Gastrocnemius medialis (tissue), 4 donors: ENCODE data around the gene ADGRV1. TPM values are rescaled to one million over a fixed set of nuclear protein-coding genes. Genes with fewer than 3 reads are reported as not detected.

Source experiments
- ATAC-seq, 2 donors: fragments of 150-250 bp; one replicate each; pipeline ENCODE4 v1.9.1; 2016
- DNase-seq, 2 donors: peaks; one replicate each; pipeline ENCODE4 v3.0.0-alpha.2; 2019
- H3K27ac ChIP-seq, 4 donors: fragments of 200-600 bp; sonication (generic); 1 replicate in 1 of 4; 2 replicates in 3 of 4; pipeline ENCODE4 v1.5.1; 2016 to 2018; ENCODE audit warnings: mild to moderate bottlenecking in 2 of 4, moderate library complexity in 1 of 4
- H3K27me3 ChIP-seq, 3 donors: fragments of 200-600 bp; sonication (generic) in 2 of 3; 1 replicate in 1 of 3; 2 replicates in 2 of 3; pipeline versions ENCODE4 v1.5.1 to v1.6.0; 2016 to 2019; ENCODE audit warnings: mild to moderate bottlenecking in 1 of 3, moderate library complexity in 1 of 3
- H3K36me3 ChIP-seq, 2 donors: fragments of 200-600 bp; sonication (generic) in 1 of 2; one replicate each; pipeline ENCODE4 v1.5.1; 2017 to 2018
- H3K4me1 ChIP-seq, 2 donors: fragments of 200-600 bp; sonication (generic) in 1 of 2; one replicate each; pipeline ENCODE4 v1.5.1; 2016 to 2017; ENCODE audit warnings: mild to moderate bottlenecking in 2 of 2
- H3K4me3 ChIP-seq, 4 donors: fragments of 200-600 bp; sonication (generic) in 3 of 4; 1 replicate in 1 of 4; 2 replicates in 3 of 4; pipeline ENCODE4 v1.5.1; 2016 to 2019; ENCODE audit warnings: mild to moderate bottlenecking in 2 of 4
- H3K9me3 ChIP-seq, 3 donors: fragments of 200-600 bp; sonication (generic) in 2 of 3; 1 replicate in 1 of 3; 2 replicates in 2 of 3; pipeline ENCODE4 v1.5.1; 2016 to 2019
- POLR2A ChIP-seq, 2 donors: fragments of 450-650 bp; IDR thresholded peaks; one replicate each; pipeline ENCODE4 v1.6.1; 2017; ENCODE audit warnings: antibody characterized with exemption in 2 of 2, mild to moderate bottlenecking in 2 of 2, moderate library complexity in 2 of 2
- in situ Hi-C, 4 donors: fragments of 200-750 bp; cut with MboI; loops; one replicate each; pipeline versions ENCODE4 v1.15.0 to v1.8.0; 2017; ENCODE audit warnings: low sequenced_read_pairs in 4 of 4
- intact Hi-C: fragments of 100-400 bp; cut with DNase I; formaldehyde crosslinking; loops from one replicate; pipeline ENCODE4 v1.15.1; 2023; ENCODE audit warnings: low total_unique reads
- total RNA-seq, 4 donors: library from RNA; depleted of rRNA; stranded (reverse); fragments of >200 nt; gene quantifications; one replicate each; pipeline versions ENCODE4 v1.1.0 to v1.2.3, GENCODE V29; 2016
- TF ChIP-seq, protein P1 (sequence below), 5 experiments: fragments of 450-650 bp in 3 of 5; fragments of 200-600 bp in 2 of 5; sonication (generic) in 2 of 5; IDR thresholded peaks in 4 of 5; conservative IDR thresholded peaks in 1 of 5; 1 replicate in 4 of 5; 2 replicates in 1 of 5; pipeline ENCODE4 v1.5.1; 2016 to 2019; ENCODE audit warnings: antibody characterized with exemption in 5 of 5, mild to moderate bottlenecking in 3 of 5, moderate library complexity in 3 of 5

The ADGRV1 gene
- total RNA-seq, 4 donors from 2014 or later = 0.22 to 0.41 TPM; not detected in 2

DNA sequence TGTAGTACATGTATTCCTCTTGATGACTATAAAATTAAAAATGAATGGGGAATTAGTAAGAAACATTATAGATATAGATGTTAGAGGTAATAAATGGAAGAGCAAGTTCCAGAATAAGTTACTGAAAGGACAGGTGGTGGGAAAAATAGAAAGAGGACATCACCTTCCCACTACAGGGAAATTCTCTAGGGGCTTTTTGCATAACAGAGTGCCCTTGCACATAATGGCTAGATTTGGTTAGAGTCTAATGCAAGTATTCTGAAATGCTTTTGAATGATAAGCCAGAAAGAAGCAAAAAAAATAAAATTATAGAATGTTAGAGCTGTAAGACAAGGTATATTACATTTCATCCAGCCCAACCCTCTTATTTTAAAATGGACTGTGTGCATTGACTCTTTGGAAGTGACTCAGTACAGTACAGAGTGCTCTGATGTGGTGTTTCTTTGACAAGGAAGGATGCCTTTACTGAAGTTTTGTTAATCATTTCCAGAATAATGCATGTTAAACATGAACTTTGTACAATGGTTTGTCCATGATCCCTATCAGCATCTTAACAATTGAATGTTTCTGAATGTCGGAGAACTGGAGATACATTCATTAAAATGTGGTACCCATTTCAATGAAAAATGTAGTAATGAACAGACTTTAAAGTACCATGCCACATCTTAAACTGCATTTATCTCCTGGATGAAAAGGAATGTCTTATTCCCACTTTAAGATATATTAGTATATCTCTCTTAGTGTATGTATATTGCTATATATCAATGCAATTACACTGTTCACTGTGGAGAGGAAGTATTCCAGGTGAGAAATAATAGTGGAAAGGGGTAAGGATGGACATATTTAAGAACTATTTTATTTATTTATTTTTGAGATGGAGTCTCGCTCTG, 391.1 kb downstream of the ADGRV1 start:
- in situ Hi-C loops = loop anchor here in 2 of 4 donors (25.0 kb wide), 1 partner anchor 138 kb away; no protein-coding TSS in a partner anchor

DNA sequence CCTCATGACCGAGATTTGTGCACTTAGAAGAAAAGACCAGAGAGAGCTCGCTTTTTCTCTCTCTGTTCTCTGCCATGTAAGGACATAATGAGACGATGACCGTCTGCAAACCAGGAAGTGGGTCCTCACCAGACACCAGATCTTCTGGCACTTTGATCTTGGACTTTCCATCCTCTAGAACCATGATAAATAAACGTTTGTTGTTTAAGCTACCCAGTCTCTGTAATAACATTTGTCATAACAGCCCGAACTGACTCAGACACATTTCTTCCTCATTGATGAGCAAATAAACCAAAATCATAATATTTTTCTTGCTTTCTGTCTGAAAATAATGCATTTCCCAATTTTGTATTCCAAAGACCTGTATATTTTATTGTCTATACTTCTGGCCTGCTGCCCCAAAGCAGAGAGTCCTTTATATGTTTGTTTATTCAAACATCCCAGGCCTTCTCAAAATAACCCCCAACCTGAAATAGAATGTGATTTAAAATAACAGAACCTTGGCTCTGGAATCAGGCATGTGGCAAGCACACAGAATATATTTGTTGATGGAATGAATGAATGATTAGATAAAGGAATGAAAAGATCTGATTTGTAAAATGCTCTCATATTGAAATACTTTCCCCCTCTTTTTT, 396.5 kb downstream of the ADGRV1 start:
- ATAC-seq (no peak), DNase-seq (no peak)
- intact Hi-C loops = no loop called here
- Histone ChIP-seq H3K27me3 (no peaks in the 10 kb centered on the region), H3K36me3 (no peaks in the 10 kb centered on the region), H3K27ac (no peak overlapping the region), H3K4me3 (no peak overlapping the region), H3K9me3 (no peaks in the 10 kb centered on the region), H3K4me1 (no peaks in the 10 kb centered on the region)
- TF ChIP-seq, protein P1, sequence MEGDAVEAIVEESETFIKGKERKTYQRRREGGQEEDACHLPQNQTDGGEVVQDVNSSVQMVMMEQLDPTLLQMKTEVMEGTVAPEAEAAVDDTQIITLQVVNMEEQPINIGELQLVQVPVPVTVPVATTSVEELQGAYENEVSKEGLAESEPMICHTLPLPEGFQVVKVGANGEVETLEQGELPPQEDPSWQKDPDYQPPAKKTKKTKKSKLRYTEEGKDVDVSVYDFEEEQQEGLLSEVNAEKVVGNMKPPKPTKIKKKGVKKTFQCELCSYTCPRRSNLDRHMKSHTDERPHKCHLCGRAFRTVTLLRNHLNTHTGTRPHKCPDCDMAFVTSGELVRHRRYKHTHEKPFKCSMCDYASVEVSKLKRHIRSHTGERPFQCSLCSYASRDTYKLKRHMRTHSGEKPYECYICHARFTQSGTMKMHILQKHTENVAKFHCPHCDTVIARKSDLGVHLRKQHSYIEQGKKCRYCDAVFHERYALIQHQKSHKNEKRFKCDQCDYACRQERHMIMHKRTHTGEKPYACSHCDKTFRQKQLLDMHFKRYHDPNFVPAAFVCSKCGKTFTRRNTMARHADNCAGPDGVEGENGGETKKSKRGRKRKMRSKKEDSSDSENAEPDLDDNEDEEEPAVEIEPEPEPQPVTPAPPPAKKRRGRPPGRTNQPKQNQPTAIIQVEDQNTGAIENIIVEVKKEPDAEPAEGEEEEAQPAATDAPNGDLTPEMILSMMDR (IDR thresholded peaks at IDR 0.05 in 4 of 5, conservative IDR thresholded peaks at IDR 0.05 in 1 of 5) = no peak
- no peak for TF ChIP-seq POLR2A (IDR thresholded peaks at IDR 0.05)
- in situ Hi-C loops = no loop called here

More for the DNA sequence above, 391.1 kb downstream of the ADGRV1 start:
- Histone ChIP-seq H3K4me3 (no peak overlapping the region), H3K27me3 (no peaks in the 10 kb centered on the region), H3K36me3 (no peaks in the 10 kb centered on the region), H3K27ac (no peak overlapping the region), H3K4me1 (no peaks in the 10 kb centered on the region), H3K9me3 (no peaks in the 10 kb centered on the region)
- no peak for DNase-seq
- TF ChIP-seq POLR2A (IDR thresholded peaks at IDR 0.05) = no peak
- TF ChIP-seq, protein P1 (IDR thresholded peaks at IDR 0.05 in 4 of 5, conservative IDR thresholded peaks at IDR 0.05 in 1 of 5) = no peak
- ATAC-seq = no peak
- intact Hi-C loops = no loop called here

DNA sequence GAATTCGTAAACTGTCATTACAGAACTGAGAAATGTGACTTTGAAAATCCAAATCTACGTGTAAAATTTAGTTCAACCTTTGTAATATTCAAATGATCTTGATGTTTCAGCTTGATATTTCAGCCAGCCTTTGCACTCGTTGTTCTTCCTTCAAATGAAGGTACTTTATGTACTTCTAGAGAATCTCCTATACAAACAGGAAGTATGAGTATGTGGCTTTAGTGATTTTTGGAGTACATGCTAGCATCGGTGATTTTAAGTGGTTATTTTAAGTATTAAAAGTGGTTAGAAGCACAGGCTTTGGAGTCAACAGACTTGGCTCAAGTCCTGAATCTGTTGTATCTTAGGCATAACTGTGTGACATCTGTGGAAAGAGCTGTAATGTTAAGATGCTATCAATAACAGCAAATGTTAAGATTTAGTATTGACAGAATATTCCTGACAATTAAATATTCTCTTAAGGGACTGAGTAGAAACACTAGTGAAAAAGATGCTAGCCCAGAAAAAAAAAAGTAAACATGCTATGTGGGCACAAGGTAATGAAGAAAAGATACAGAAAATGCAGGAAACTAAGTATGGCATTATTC, 398.0 kb downstream of the ADGRV1 start:
- no peaks in the 10 kb centered on the region for H3K4me1 ChIP-seq
- no peak for ATAC-seq
- no peak overlapping the region for H3K4me3 ChIP-seq
- in situ Hi-C loops (no loop called here), intact Hi-C loops (no loop called here)
- TF ChIP-seq, protein P1 (IDR thresholded peaks at IDR 0.05 in 4 of 5, conservative IDR thresholded peaks at IDR 0.05 in 1 of 5) = no peak
- TF ChIP-seq POLR2A (IDR thresholded peaks at IDR 0.05) = no peak
- no peak for DNase-seq
- no peaks in the 10 kb centered on the region for H3K9me3 ChIP-seq
- no peaks in the 10 kb centered on the region for H3K36me3 ChIP-seq
- H3K27ac ChIP-seq = no peak overlapping the region
- no peaks in the 10 kb centered on the region for H3K27me3 ChIP-seq

DNA sequence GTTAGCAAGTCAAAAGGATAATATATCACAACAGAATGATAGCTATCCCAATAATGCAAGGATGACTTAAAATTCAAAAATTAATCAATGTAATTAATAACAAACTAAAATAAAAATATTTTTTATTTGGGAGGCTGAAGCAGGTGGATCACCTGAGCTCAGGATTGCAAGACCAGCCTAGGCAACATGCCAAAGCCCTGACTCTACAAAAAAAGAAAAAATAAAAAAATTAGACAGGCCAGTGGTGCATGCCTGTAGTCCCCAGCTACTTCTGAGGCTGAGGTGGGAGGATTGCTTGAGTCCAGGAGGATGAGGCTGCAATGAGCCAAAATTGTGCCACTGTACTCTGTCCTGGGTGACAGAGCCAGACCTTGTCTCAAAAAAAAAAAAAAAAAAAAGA, 399.3 kb downstream of the ADGRV1 start:
- Histone ChIP-seq H3K9me3 (no peaks in the 10 kb centered on the region), H3K4me3 (no peak overlapping the region), H3K27me3 (no peaks in the 10 kb centered on the region), H3K27ac (no peak overlapping the region), H3K36me3 (no peaks in the 10 kb centered on the region), H3K4me1 (no peaks in the 10 kb centered on the region)
- no peak for DNase-seq
- no peak for ATAC-seq
- intact Hi-C loops (no loop called here), in situ Hi-C loops (no loop called here)
- TF ChIP-seq, protein P1 (IDR thresholded peaks at IDR 0.05 in 4 of 5, conservative IDR thresholded peaks at IDR 0.05 in 1 of 5) = no peak
- no peak for TF ChIP-seq POLR2A (IDR thresholded peaks at IDR 0.05)
